OCI-LY7 (cell line): Measurements from ENCODE around the gene CFAP100.

Experiments
- EZH2phosphoT487 ChIP-seq: fragments of 200-600 bp; sonication (generic); IDR thresholded peaks from 2 replicates; pipeline ENCODE4 v1.6.1; 2018; ENCODE audit warnings: low read depth, borderline replicate concordance, mild to moderate bottlenecking, mixed run types, antibody characterized with exemption, low read length, moderate library complexity, mixed read lengths
- TF ChIP-seq, protein P1 (sequence below): fragments of 200-600 bp; sonication (generic); conservative IDR thresholded peaks from 2 replicates; pipeline ENCODE4 v1.5.1; 2014; ENCODE audit warnings: mild to moderate bottlenecking, antibody characterized with exemption, low read length, moderate library complexity, mixed read lengths

GRCh38 chr3:126376444-126376843, 18.3 kb upstream of the CFAP100 start:
- TF ChIP-seq, protein P1, sequence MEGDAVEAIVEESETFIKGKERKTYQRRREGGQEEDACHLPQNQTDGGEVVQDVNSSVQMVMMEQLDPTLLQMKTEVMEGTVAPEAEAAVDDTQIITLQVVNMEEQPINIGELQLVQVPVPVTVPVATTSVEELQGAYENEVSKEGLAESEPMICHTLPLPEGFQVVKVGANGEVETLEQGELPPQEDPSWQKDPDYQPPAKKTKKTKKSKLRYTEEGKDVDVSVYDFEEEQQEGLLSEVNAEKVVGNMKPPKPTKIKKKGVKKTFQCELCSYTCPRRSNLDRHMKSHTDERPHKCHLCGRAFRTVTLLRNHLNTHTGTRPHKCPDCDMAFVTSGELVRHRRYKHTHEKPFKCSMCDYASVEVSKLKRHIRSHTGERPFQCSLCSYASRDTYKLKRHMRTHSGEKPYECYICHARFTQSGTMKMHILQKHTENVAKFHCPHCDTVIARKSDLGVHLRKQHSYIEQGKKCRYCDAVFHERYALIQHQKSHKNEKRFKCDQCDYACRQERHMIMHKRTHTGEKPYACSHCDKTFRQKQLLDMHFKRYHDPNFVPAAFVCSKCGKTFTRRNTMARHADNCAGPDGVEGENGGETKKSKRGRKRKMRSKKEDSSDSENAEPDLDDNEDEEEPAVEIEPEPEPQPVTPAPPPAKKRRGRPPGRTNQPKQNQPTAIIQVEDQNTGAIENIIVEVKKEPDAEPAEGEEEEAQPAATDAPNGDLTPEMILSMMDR: no peak
- no peak for TF ChIP-seq EZH2phosphoT487
